Cerebellar nuclear complex (tissue), 1 donor: ENCODE results near the gene RETREG1.
"Not testable (repeated sequence)": the region's sequence is repeated elsewhere in the genome, so short reads cannot be mapped to it uniquely, and the experiment has no call there.

Source experiments
- DNase-seq, 2 experiments: peaks; one replicate each; lab custom pipeline; 2025; lab: John Stamatoyannopoulos, UW

Gene RETREG1

DNA sequence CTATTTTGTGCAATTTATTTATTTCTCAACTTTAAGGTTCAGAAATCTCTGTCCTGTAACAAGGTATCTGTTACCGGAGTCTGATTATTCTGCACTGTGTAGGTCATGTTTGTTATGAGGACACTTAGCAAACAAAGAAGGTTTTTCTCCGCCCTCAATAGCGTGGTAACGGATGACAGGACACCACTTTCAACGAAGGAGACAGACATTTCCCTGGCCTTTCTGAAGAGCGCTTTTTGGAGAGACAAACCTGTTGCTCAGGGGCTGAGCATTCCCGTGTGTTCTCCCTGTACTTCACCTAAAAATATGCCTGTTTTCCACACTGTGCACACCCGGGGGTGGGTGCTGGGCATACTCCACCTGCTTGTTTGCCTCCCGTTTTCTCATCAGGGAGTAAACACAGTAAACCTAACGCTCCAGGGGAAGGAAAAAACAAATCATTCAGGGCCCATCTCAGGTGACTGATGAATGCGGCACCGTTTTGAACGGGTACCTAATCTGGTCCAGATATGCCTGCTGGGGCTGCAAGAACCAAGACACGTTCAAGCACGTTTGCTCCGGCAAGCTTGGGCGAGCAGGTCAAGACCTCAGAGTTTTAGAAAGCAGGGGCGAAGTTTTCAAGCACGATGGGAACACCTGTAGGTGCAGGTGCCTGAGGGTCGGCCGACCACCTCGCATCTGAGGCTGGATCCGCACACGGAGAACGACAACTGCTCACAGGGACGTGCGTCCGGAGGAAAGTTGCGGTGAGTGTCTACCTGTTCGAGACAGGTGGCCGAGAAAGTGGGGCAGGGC, 859 bp downstream of the RETREG1 start:
- DNase-seq = no peak

DNA sequence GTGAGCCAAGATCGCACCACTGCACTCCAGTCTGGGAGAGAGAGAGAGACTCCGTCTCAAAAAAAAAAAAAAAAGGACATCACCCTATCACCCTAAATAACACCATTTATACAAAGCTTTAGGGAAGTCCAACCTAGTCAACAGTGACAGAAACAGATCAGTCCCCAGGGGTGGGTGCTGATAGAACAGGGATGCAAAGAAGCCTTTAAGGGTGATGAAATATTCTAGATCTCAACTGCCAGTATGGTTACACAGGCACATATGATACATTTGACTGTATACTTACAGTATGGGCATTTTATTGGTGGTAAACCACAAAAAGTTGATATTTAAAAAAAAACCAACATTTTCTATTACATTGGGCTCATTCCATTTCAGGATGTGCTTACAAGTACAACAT, 4.8 kb downstream of the RETREG1 start:
- DNase-seq = no peak

DNA sequence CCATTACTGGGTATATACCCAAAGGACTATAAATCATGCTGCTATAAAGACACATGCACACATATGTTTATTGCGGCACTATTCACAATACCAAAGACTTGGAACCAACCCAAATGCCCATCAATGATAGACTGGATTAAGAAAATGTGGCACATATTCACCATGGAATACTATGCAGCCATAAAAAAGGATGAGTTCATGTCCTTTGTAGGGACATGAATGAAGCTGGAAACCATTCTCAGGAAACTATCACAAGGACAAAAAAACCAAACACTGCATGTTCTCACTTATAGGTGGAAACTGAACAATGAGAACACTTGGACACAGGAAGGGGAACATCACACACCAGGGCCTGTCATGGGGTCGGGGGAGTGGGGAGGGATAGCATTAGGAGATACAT, 5.9 kb downstream of the RETREG1 start:
- DNase-seq = not testable (repeated sequence)

- no peak for DNase-seq
Observed at GRCh38 chr5:16609412-16609811, 7.4 kb downstream of the RETREG1 start.

DNA sequence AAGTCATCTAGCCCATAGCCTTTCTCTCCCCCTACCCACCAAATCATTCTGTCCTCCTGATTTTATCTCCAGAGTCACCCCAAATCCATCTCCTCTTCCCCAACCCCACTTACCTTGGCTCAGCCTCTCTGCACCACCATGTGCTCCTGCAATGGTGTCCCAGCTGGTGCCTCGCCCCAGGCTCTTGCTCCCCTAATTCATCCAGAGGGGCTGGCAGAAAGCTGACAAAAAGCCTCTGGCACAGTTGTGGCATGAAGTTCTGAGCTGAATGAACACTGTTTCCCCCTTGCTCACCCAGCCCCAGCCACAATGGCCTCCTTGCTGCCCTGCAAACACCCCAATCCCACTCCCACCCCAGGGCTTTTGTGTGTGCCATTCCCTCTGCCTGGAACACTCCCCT, 10.2 kb downstream of the RETREG1 start:
- no peak for DNase-seq

GRCh38 chr5:16603701-16604100, 13.1 kb downstream of the RETREG1 start:
- no peak for DNase-seq

DNA sequence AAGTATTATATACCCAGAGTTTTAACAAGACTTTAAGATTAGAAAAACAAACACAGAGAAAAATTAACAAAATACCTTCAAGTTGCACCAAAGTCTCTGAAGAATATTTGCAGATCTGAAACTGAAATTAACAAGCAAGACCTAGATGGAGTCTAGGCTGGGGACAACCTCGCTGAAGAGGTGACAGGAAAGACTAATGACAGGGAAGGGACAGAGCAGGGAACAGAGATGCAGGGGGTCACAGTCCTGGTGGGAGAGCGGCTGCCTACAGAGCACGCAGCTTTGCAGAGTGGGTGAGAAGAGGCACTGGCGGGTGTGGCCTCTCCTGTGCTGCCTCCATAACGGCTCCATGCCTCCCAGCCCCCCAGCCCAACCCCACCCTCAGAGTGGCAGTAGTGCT, 13.5 kb downstream of the RETREG1 start:
- DNase-seq = no peak

DNA sequence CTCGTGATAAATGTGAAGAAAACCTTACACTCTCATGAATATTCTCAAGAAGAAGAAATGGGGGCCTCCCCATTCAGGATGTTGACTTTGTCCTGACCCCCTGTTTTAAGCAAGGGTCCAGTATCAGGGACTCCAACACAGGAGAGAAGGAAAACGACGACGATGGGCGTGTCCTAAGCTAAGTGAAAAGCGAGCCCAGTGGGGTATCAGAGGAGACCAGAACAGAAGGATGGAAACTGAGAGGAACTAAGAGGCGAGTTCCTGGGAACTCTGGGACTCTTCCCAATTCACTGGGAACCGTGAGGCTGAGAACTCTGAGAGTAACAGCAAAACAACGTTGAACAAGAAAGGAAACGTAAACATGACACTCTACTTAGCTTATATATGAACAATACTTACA, 14.6 kb downstream of the RETREG1 start:
- DNase-seq = no peak

DNA sequence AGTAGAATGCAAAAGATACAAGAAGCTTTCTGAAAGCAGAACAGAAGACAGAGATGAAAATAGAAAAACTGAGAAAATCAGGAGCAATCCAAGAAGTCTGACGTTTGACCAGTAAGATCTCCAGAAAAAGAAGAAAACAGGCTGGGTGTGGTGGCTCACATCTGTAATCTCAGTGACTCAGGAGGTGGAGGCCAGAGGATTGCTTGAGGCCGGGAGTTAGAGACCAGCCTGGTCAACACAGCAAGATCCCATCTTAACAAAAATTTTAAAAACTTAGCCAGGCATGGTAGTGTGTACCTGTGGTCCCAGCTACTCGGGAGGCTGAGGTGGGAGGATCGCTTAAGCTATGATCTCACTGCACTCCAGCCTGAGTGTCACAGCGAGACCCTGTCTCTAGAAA, 15.9 kb downstream of the RETREG1 start:
- no peak for DNase-seq

DNA sequence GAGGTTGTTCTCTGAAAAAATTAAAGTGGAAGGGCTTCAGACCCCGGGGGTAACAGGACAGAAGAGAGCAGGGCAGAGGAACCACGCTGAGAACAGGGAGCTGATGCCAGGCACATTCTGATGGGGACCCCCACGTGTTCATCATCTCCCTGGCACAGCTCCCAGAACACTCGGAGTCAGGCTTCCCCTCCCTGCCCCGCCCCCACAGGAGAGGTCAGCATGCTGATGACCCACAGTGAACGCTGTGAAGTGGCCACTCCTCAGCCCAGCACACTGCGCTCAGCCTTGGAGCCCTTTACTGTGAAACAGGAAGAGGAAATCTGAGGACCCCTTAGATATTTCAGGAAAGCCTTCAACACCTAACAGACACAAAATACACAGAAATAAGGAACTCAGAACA, 16.4 kb downstream of the RETREG1 start:
- DNase-seq = no peak

- no peak for DNase-seq
Observed at GRCh38 chr5:16597946-16598694, 18.7 kb downstream of the RETREG1 start.

GRCh38 chr5:16596581-16596940, 20.2 kb downstream of the RETREG1 start:
- no peak for DNase-seq

- DNase-seq = no peak
Observed at GRCh38 chr5:16595881-16596580, 20.8 kb downstream of the RETREG1 start.

DNA sequence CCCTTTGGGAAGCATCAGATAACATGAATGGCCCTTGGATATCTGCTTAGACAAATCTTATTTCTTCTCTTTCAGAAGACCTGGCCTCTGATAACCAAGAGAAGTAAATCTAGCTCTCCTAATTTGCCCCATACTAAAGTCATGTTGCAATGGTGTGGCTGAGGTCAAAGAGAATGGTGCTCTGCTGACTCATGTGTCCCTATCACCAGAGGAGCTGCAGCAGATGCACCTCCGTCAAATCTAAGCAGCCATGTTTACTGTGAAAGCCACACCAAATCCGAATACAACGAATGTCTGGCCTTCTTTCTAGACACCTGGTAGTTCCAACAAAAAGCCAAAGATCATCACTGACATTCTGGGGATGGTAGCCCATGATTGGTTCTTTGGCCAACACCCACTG, 23.2 kb downstream of the RETREG1 start:
- no peak for DNase-seq

GRCh38 chr5:16593013-16593412, 23.8 kb downstream of the RETREG1 start:
- no peak for DNase-seq

DNA sequence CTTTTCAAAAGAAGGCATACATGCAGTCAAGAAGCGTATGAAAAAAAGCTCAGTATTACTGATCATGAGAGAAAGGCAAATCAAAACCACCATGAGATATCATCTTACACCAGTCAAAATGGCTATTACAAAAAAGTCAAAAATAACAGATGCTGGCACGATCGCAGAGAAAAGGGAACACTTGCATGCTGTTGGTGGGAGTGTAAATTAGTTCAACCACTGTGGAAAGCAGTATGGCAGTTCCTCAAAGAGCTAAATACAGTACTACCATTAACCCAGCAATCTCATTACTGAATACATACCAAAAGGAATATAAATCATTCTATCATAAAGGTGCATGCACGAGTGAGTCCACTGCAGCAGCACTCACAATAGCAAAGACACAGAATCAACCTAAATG, 24.5 kb downstream of the RETREG1 start:
- DNase-seq = no peak

GRCh38 chr5:16590685-16591084, 26.1 kb downstream of the RETREG1 start:
- no peak for DNase-seq

- no peak for DNase-seq
Observed at GRCh38 chr5:16589658-16590057, 27.1 kb downstream of the RETREG1 start.

DNA sequence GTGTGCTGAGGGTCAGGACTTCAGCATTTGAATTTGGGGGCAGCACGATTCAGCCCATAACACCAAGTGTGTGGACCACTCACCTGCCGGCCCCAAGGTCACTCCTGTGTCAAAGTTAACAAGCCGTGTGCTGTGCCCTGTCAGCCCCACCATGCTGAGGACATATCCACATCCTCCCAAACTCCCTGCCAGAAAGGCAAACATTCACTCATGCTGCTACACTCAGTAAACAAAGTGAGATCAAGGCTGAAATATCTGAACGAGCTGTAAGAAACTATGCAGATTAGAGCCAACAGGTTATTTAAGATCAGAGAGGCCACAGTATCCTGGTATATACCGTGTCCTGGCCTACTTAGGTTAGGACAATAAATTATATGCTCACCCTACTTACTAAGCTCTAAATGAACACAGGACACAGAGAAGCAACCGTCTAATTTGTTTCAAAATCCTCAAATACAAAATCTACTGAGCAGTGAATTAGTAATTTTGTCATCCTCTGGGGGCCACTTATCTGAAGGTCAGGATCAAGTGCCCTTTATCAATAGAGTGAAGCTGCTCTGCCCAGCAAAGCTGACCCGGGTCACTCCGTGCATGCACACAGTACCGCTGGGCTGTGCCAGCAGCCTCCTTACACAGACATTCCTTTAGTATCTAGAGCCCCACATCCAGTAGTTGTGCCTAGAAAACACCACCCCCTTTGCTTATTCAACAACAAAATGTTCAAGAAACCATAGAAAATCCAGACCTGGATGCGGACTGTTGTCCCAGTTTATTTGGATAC, 28.2 kb downstream of the RETREG1 start:
- DNase-seq = no peak

DNA sequence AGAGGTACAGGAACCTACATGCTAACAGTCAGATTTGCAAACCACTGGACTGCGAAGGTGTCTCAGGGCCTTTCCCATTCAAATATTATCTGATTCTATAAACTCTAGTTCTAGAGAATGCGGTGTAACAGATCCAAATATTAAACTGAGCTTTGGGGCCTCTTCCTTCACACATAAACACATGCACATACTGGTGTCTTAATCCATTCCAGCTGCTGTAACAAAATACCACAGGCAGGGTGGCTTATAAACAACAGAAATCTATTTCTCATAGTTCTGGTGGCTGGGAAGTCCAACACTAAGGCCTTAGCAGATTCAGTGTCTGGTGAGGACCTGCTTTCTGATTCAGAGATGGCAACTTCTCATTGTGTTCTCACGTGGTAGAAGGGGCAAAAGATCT, 30.2 kb downstream of the RETREG1 start:
- no peak for DNase-seq

DNA sequence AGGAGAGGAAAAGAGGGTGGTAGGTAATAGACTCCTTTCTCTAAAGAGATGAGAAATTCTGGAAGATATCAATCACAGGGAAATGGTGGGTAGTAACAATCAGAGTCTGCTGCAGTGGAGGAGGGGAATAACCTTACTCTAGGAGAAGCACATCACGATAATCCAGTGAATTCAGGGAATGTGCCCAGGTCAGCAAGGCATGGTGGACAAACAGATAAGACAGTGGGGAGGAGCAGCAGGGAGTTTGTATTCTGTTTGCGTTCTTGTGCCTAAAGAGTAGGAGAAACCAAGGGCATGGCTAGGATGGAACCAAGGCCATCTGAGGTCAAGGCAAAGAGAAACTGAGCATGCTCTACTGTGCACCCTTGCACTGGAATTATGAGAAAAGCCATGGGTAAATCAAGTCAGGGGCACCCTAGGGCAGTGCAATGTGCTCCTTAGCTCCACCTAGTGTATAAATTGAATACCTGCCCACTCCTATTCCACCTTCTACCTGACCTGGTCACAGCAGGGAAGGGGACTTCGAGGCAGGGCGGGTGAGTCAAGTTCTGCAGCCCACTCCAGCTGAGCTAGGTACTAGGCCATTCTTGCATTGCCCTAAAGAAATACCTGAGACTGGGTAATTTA, 31.6 kb downstream of the RETREG1 start:
- no peak for DNase-seq

- no peak for DNase-seq
Observed at GRCh38 chr5:16582081-16582480, 34.7 kb downstream of the RETREG1 start.
